CD4-positive, alpha-beta T cell treated with Interleukin-15 for 4 hours (primary cell): ENCODE measurements around the gene PROB1.
"Not testable (repeated sequence)": the region's sequence is repeated elsewhere in the genome, so short reads cannot be mapped to it uniquely, and the experiment has no call there.

Source experiments
- DNase-seq: peaks from one replicate; pipeline ENCODE4 v3.0.0-alpha.2; 2020; ENCODE audit warnings: low spot score

Gene PROB1

DNA sequence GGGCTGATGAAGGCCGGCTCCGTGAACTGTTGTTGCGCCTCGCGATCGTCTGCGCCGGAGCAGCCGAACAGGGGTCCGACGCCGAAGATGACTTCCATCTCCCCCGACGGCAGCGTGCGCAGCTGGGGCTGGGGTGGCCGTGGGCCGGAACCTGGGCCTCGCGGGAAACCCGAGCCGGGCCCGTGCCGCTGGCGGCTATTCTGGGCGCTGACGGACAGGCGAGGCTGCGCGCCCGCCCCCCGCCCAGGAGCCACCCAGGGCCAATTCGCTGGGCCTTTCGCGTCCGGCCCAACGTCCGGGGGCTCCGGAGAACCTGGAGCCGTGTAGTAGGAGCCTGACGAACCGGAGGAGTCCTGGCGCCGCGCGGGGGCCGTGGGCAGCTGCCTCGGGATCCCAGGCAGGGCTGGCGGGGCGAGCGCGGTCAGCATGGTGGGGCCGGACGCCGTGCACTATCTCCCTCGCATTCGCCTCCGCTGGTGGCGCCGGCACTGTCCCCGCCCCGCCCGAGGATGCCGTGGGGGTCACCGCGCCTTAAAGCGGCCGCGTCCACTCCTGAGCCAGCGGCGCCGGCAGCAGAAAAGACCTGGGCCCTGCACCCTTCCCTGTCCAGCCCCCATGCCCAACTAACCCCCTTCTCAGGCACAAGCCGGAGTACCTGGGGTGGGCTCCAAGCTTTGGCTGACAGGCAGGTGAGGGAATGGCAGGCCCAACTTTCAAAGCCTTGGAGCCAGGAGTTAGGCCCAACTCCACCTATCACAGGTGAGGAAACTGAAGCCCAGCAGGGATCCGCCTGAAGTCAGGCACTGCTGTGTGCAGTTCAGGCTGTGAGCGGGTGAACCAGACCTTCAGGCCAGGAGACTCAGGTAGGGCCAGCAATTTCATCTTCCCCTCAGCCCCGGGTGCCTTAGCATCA lies at the start of gene PROB1:
Gene PROB1 (minus strand): TSS at position 451 of the 913 bp plus-strand sequence. CDS start 23 bp downstream, at position 428.
- DNase-seq, result no peak

DNA sequence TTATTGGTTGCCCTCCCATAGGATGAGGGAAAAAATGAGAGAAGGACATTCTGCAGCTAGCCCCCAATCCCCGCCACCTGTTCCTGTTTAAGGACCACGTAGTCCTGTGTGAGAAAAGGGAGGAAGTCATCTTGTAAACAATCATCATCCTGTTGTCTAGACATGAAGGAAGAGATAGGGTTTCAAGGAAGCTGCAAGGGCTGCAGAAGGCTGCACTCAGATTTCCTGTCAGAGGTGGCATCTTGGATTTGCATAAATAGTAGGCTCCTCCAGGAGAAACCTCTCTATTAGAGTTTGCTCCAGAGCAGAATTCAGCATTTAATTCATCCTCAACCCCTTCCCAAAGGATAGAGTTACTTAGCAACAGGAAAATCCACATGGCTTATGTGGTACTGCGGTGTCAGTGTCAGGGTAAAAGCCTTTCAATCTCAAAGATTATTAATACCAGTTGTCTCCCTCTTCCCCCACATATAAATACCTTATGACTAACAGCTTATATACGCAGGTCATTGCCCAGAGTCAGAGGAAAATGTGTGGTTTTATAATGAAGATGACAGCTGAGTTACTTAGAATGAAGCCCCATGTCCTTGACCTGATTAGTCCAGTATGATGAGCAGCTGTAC lies 49.0 kb upstream of the PROB1 start:
- DNase-seq, result peak; percentile 34

DNA sequence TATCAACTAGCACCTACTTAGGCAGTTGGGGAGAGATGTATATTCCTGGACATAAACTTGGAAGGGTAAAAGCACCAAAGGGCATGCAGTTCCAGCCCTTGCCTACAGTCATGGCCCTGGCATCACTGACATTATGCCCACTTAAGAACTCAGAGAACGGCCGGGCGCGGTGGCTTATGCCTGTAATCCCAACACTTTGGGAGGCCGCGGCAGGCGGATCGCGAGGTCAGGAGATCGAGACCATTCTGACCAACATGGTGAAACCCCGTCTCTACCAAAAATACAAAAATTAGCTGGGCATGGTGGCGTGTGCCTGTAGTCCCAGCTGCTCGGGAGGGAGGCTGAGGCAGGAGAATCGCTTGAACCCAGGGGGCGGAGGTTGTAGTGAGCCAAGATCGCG lies 45.5 kb upstream of the PROB1 start:
- not testable (repeated sequence) for DNase-seq

GRCh38 chr5:139439013-139439903 lies 44.4 kb upstream of the PROB1 start, which contains the start of gene DNAJC18:
TSS of gene DNAJC18 (minus strand) at chr5:139439525. CDS start at chr5:139439445, 80 bp downstream.
- DNase-seq, result peak; percentile 88

- DNase-seq, result no peak
Measured at GRCh38 chr5:139438707-139439012, 43.8 kb upstream of the PROB1 start.

DNA sequence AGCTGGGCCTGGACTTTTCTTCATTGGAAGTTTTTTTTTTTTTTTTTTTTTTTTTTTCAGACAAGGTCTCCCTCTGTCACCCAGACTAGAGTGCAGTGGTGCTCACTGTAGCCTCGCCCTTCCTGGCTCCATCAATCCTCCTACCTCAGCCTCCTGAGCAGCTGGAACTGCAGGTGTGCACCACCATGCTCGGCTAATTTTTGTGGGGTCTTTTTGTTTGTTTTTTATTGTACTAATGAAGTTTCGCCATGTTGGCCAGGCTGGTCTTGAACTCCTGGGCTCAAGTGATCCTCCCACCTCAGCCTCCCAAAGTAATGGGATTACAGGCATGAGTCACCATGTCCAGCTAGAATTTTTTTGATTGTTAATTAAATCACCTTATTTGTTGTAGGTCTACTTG lies 40.8 kb upstream of the PROB1 start:
- no peak for DNase-seq

GRCh38 chr5:139431706-139432105 lies 36.8 kb upstream of the PROB1 start:
- DNase-seq, result no peak

- no peak for DNase-seq
Measured at GRCh38 chr5:139430015-139430414, 35.1 kb upstream of the PROB1 start.

- DNase-seq, result no peak
Measured at GRCh38 chr5:139426203-139426885, 31.4 kb upstream of the PROB1 start.

DNA sequence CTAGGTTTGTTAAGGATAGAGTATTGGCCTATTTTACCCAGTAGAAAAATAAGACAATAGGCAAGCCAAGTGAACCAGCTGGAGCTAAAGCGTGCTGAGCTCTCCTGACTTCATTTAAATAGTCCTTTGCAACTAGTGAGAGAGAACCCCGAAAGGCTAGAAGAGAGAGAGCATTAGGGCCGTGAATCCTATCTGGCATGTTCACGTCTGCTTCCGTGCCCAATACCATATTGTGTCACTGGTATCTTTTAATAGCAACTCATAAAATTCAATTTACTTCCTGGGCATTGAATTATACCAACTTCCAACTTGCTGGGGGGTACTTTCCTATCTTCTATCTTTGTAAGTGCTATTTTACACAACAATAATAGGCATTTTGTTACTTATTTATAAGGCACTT lies 30.6 kb upstream of the PROB1 start:
- no peak for DNase-seq

GRCh38 chr5:139422307-139422893 lies 27.5 kb upstream of the PROB1 start:
- DNase-seq, result peak; percentile 85

DNA sequence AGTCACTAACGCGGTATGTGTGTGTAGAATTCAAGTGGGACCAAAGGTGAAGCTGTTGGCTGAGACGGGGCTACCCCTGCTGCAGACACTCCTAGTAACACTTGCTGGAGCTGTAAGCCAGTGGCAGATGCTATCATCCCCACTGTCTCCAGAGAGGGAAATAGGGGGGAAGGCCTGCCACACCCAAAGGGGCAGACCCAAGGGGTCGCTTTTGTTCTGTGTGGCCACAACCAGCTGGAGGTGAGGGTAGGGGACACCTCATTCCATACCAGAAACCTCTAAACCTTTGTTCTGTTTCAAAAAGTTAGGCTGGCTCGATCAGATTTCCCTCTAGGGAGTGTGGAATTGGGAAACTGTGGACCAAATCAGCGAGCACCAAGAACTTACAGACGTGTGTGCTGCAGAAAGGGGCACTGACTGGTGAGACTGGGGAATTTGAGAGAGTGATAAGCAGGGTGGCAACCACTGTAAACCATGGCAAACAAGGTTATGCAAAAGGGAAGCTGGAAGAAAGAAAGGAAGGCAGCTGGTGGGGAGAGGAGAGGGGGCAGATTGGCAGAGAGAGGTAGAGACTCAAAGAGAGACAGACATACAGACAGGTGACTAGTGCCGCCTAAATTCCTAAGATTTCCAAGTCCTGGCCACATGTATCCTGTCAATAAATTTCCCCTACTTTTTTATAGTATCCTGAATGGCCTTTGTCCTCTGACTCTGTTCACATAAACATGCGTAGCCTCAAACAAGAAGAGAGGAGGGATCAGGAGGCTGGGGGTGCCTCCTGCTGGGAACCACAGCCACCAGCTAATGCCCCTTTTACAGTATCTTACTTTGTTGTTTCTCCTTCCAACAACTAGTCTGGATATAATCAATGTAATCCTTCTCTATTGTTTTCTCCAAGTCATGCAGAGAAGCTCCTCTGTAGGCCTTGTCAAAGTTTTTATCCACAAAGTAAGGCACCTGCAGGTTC lies 24.6 kb upstream of the PROB1 start:
- no peak for DNase-seq

DNA sequence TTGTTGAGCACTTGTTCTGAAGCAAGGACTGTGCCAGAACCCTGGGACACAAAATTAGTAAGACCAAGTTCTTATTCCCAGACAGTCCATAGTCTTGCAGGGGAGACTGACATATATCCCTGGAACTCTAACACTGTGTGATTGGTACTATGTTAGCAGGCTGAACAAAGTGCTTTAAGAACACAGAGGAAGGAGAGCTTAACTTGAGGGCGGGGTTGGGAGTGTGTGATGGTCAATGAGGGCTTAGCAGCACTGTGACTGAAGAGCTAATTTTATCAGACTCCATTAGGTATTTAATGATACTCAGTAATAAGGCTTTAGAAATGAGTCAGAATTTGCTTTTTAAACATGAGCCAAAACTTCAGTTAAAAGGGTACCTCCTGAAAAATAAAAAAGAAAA lies 23.9 kb upstream of the PROB1 start:
- DNase-seq, result no peak

GRCh38 chr5:139417214-139417613 lies 22.3 kb upstream of the PROB1 start:
- no peak for DNase-seq

- no peak for DNase-seq
Measured at GRCh38 chr5:139416651-139417050, 21.7 kb upstream of the PROB1 start.

DNA sequence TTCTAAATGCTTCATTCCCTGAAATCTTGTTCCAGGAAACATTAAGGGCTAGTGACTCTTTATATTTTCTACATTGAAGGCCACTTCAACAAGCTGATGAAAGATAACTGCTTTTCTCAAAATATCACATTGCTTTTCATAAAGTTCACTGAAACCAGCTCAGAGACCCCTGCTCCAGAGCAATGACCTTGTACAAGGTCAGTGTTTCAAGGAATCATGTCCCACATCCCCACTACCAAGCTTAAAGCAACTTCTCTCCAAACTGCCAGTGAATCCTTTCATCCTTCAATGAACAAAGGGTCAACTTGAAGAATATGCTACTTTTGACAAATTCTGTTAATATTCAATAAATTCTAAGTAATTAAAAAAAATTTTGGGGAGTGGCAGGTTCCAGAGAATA lies 21.0 kb upstream of the PROB1 start:
- DNase-seq, result no peak

DNA sequence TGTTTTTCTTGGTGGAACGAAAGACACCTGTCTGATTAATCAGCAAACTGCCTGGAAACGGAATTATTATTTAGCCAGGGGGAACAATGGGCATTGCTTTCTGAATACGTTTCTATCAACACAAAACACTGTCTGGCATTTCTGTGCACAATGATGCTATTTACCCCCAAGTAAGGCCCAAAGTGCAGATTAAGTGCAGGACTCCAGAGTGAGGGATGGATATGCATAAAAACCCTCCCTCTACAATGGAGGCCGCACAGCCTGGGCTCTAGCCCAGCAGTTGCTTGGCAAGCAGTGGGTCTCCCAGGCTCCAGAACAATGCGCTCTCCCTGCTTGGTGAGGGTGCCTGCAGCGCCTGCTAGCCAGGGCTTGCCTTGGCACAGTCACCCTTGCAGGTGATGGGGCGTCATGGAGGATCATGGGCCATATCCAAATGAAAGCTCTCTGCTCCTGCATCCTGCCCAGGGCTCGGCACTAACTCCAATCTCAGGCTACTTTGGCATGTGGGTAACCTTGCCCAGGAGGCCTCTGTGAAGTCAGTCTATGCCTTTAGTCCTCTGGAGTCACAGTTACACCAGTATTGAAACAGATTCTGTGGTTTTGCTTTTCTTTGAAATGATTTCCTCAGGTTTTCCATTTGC lies 20.4 kb upstream of the PROB1 start:
- peak; percentile 35 for DNase-seq

DNA sequence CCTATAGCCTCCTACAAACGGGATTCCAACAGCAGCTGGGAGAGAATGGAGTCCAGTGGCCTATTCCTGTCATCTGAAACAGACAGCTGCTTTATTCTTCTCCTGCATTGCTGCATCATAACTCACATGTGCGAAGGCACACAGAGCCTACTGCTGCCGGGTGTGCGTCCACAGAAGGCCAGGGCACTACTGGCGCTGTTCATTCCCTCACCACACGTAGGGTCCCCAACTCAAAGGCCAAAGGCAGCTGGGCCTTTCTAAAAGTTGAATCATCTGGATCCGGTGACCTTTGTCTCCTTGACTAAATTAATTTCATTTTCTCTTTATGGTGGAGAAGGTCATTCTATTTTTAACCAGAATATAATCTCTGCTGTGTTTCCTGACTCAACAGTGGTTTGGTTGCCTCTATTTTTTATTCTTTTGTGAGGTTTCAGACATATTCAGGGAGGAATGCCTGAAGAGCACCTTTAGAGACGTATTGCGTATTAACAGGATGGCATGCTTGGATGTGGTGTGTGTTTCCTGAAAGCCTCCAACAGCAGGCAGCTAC lies 19.8 kb upstream of the PROB1 start:
- no peak for DNase-seq

- DNase-seq, result no peak
Measured at GRCh38 chr5:139413963-139414362, 19.1 kb upstream of the PROB1 start.
